ENCODE measurements around the gene DNM3.

Gene DNM3

GRCh38 chr1:172354291-172355274, 513.3 kb downstream of the DNM3 start:
- ChIA-PET POLR2A (no interaction called here), CTCF (no interaction called here)
- DNase-seq (ENCODE audit: extremely low spot score), result no peak
- TF ChIP-seq ARNT (IDR thresholded peaks at IDR 0.05) (no peak), NFRKB (IDR thresholded peaks at IDR 0.05) (no peak), CTBP1 (IDR thresholded peaks at IDR 0.05; ENCODE audit: borderline replicate concordance) (no peak), TARDBP (IDR thresholded peaks at IDR 0.05) (no peak), HDGF (IDR thresholded peaks at IDR 0.05; ENCODE audit: borderline replicate concordance) (no peak), FOXK2 (IDR thresholded peaks at IDR 0.05) (no peak), BHLHE40 (IDR thresholded peaks at IDR 0.05; ENCODE audit: borderline replicate concordance) (no peak), ELF4 (IDR thresholded peaks at IDR 0.05) (no peak), LEF1 (IDR thresholded peaks at IDR 0.05; ENCODE audit: borderline replicate concordance) (no peak), SUZ12 (IDR thresholded peaks at IDR 0.05) (no peak), L3MBTL2 (conservative IDR thresholded peaks at IDR 0.05) (no peak), PKNOX1 (IDR thresholded peaks at IDR 0.05) (no peak), ZNF384 (IDR thresholded peaks at IDR 0.05) (no peak), FOXM1 (IDR thresholded peaks at IDR 0.05; ENCODE audit: borderline replicate concordance) (no peak), SP1 (IDR thresholded peaks at IDR 0.05) (no peak), FOXA1 (IDR thresholded peaks at IDR 0.05) (no peak)

- TF ChIP-seq HDGF (IDR thresholded peaks at IDR 0.05; ENCODE audit: borderline replicate concordance), result no peak
- TF ChIP-seq LEF1 (IDR thresholded peaks at IDR 0.05; ENCODE audit: borderline replicate concordance), result no peak
- TF ChIP-seq FOXK2 (IDR thresholded peaks at IDR 0.05), result no peak
- no peak for TF ChIP-seq BHLHE40 (IDR thresholded peaks at IDR 0.05; ENCODE audit: borderline replicate concordance)
- TF ChIP-seq ZNF384 (IDR thresholded peaks at IDR 0.05), result no peak
- TF ChIP-seq TARDBP (IDR thresholded peaks at IDR 0.05), result no peak
- no peak for TF ChIP-seq SUZ12 (IDR thresholded peaks at IDR 0.05)
- no peak for TF ChIP-seq FOXA1 (IDR thresholded peaks at IDR 0.05)
- no peak for TF ChIP-seq NFRKB (IDR thresholded peaks at IDR 0.05)
- no peak for TF ChIP-seq L3MBTL2 (conservative IDR thresholded peaks at IDR 0.05)
- no peak for TF ChIP-seq ARNT (IDR thresholded peaks at IDR 0.05)
- TF ChIP-seq ELF4 (IDR thresholded peaks at IDR 0.05), result no peak
- TF ChIP-seq SP1 (IDR thresholded peaks at IDR 0.05), result no peak
- no peak for TF ChIP-seq CTBP1 (IDR thresholded peaks at IDR 0.05; ENCODE audit: borderline replicate concordance)
- no peak for TF ChIP-seq FOXM1 (IDR thresholded peaks at IDR 0.05; ENCODE audit: borderline replicate concordance)
- TF ChIP-seq PKNOX1 (IDR thresholded peaks at IDR 0.05), result no peak
- ChIA-PET POLR2A (no interaction called here), CTCF (no interaction called here)
- no peak for DNase-seq (ENCODE audit: extremely low spot score)
These were observed 515.3 kb downstream of the DNM3 start for GRCh38 chr1:172356620-172357019.

GRCh38 chr1:172357753-172358385, 516.6 kb downstream of the DNM3 start:
- no peak for DNase-seq (ENCODE audit: extremely low spot score)
- ChIA-PET CTCF (interaction anchor here (0.6 kb wide), 1 partner anchor 1357 kb away, joined by 3 read pairs; the partner anchor contains the start of gene KLHL20), POLR2A (interaction anchor here (1.2 kb wide), 1 partner anchor 14 kb away, joined by 5 read pairs; no protein-coding TSS in a partner anchor)
- TF ChIP-seq TARDBP (IDR thresholded peaks at IDR 0.05), result no peak
- no peak for TF ChIP-seq FOXK2 (IDR thresholded peaks at IDR 0.05)
- no peak for TF ChIP-seq ZNF384 (IDR thresholded peaks at IDR 0.05)
- TF ChIP-seq BHLHE40 (IDR thresholded peaks at IDR 0.05; ENCODE audit: borderline replicate concordance), result no peak

GRCh38 chr1:172359491-172359999, 518.2 kb downstream of the DNM3 start:
- DNase-seq (ENCODE audit: extremely low spot score), result peak; percentile 54
- TF ChIP-seq PKNOX1 (IDR thresholded peaks at IDR 0.05), result peak; percentile 54
- no peak for TF ChIP-seq BHLHE40 (IDR thresholded peaks at IDR 0.05; ENCODE audit: borderline replicate concordance)
- no peak for TF ChIP-seq ARNT (IDR thresholded peaks at IDR 0.05)
- peak; percentile 74; the same call in 1 of the 2 replicates for TF ChIP-seq CTBP1 (IDR thresholded peaks at IDR 0.05; ENCODE audit: borderline replicate concordance)
- 0 out of 2 replicates have a peak, but pooled peaks have one; percentile 19 for TF ChIP-seq ZNF384 (IDR thresholded peaks at IDR 0.05)
- ChIA-PET POLR2A (interaction anchor here (0.6 kb wide), 1 partner anchor 250 kb away, joined by 3 read pairs; no protein-coding TSS in a partner anchor), CTCF (interaction anchor here (0.5 to 1.7 kb wide), 5 partner anchors 35 to 629 kb away, joined by 4 to 8 read pairs (median 6); no protein-coding TSS in a partner anchor)

GRCh38 chr1:172360511-172360910, 519.2 kb downstream of the DNM3 start:
- POLR2A ChIA-PET, result no interaction called here
- CTCF ChIA-PET, result interaction anchor here (1.7 kb wide), 1 partner anchor 39 kb away, joined by 6 read pairs; no protein-coding TSS in a partner anchor
- no peak for TF ChIP-seq ELF4 (IDR thresholded peaks at IDR 0.05)
- TF ChIP-seq SP1 (IDR thresholded peaks at IDR 0.05), result no peak
- TF ChIP-seq FOXA1 (IDR thresholded peaks at IDR 0.05), result no peak
- TF ChIP-seq HDGF (IDR thresholded peaks at IDR 0.05; ENCODE audit: borderline replicate concordance), result no peak
- TF ChIP-seq ZNF384 (IDR thresholded peaks at IDR 0.05), result no peak
- no peak for TF ChIP-seq CTBP1 (IDR thresholded peaks at IDR 0.05; ENCODE audit: borderline replicate concordance)
- TF ChIP-seq BHLHE40 (IDR thresholded peaks at IDR 0.05; ENCODE audit: borderline replicate concordance), result no peak
- no peak for TF ChIP-seq FOXK2 (IDR thresholded peaks at IDR 0.05)
- no peak for TF ChIP-seq NFRKB (IDR thresholded peaks at IDR 0.05)
- TF ChIP-seq LEF1 (IDR thresholded peaks at IDR 0.05; ENCODE audit: borderline replicate concordance), result no peak
- DNase-seq (ENCODE audit: extremely low spot score), result no peak
